GM12878 (cell line): ENCODE measurements around the gene BICRA.

Source experiments
- JUNB ChIP-seq: IDR thresholded peaks from 2 replicates; pipeline ENCODE4 v1.6.1; 2016; ENCODE audit warnings: antibody characterized with exemption, mild to moderate bottlenecking
- MYC ChIP-seq: IDR thresholded peaks from 2 replicates; pipeline ENCODE4 v1.6.1; 2011; ENCODE audit warnings: mild to moderate bottlenecking, low read length, moderate library complexity, inconsistent platforms; ENCODE audit not compliant: insufficient read depth, insufficient replicate concordance, insufficient read length, severe bottlenecking
- NR2C1 ChIP-seq: fragments of 450-650 bp; IDR thresholded peaks from 2 replicates; pipeline ENCODE4 v1.6.1; 2017; ENCODE audit warnings: antibody characterized with exemption, mild to moderate bottlenecking, moderate library complexity
- POLR2A ChIP-seq: IDR thresholded peaks from 2 replicates; pipeline ENCODE4 v1.6.1; 2011; ENCODE audit warnings: low read depth, mild to moderate bottlenecking, low read length
- RFX5 ChIP-seq: IDR thresholded peaks from 2 replicates; pipeline ENCODE4 v1.6.1; 2011; ENCODE audit warnings: low read depth, low read length, improper control_type of control experiment
- SMARCA5 ChIP-seq: fragments of 450-650 bp; IDR thresholded peaks from 2 replicates; pipeline ENCODE4 v1.6.1; 2017; ENCODE audit warnings: mild to moderate bottlenecking
- TF ChIP-seq, protein P1 (sequence below), 3 experiments: IDR thresholded peaks in 2 of 3; conservative IDR thresholded peaks in 1 of 3; 2 replicates each; pipeline ENCODE4 v1.5.1; 2011; ENCODE audit warnings: low read depth in 3 of 3, low read length in 3 of 3, mild to moderate bottlenecking in 3 of 3, control low read depth in 2 of 3, moderate library complexity in 2 of 3, inconsistent platforms in 1 of 3, mixed read lengths in 1 of 3; ENCODE audit not compliant: control insufficient read depth in 2 of 3, insufficient read depth in 1 of 3; ENCODE audit errors: extremely low read depth in 1 of 3
- TF ChIP-seq, protein P2 (sequence below): fragments of 150-350 bp; IDR thresholded peaks from 2 replicates; pipeline ENCODE4 v1.6.1; 2014; ENCODE audit warnings: mild to moderate bottlenecking, low read depth, low read length

DNA sequence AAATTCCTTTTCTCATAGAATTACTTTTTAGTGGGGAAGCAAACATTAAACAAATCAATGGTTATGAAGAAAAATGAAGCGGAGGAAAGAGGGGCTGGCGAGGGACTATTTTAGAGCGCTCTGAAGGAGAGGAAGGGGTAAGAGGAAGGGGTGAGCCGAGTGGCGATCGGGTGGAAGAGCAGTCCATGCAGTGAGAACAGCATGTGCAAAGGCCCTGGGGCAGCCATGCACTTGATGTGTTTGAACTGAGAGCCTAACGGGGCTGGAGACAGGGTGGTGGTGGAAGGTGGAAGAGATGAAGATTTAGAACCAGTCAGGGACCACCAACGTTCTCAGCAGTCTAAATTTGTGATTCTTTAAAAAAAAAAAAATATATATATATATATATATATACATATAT is 122.0 kb downstream of the BICRA start:
- TF ChIP-seq NR2C1 (no peak), RFX5 (no peak), JUNB (no peak), MYC (no peak), POLR2A (no peak), SMARCA5 (no peak)
- TF ChIP-seq, protein P1, sequence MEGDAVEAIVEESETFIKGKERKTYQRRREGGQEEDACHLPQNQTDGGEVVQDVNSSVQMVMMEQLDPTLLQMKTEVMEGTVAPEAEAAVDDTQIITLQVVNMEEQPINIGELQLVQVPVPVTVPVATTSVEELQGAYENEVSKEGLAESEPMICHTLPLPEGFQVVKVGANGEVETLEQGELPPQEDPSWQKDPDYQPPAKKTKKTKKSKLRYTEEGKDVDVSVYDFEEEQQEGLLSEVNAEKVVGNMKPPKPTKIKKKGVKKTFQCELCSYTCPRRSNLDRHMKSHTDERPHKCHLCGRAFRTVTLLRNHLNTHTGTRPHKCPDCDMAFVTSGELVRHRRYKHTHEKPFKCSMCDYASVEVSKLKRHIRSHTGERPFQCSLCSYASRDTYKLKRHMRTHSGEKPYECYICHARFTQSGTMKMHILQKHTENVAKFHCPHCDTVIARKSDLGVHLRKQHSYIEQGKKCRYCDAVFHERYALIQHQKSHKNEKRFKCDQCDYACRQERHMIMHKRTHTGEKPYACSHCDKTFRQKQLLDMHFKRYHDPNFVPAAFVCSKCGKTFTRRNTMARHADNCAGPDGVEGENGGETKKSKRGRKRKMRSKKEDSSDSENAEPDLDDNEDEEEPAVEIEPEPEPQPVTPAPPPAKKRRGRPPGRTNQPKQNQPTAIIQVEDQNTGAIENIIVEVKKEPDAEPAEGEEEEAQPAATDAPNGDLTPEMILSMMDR (IDR thresholded peaks at IDR 0.05 in 2 of 3, conservative IDR thresholded peaks at IDR 0.05 in 1 of 3; ENCODE audit: control insufficient read depth in 2 of 3, extremely low read depth in 1 of 3, insufficient read depth in 1 of 3, low read depth in 3 of 3, low read length in 3 of 3), result no peak
- TF ChIP-seq, protein P2, sequence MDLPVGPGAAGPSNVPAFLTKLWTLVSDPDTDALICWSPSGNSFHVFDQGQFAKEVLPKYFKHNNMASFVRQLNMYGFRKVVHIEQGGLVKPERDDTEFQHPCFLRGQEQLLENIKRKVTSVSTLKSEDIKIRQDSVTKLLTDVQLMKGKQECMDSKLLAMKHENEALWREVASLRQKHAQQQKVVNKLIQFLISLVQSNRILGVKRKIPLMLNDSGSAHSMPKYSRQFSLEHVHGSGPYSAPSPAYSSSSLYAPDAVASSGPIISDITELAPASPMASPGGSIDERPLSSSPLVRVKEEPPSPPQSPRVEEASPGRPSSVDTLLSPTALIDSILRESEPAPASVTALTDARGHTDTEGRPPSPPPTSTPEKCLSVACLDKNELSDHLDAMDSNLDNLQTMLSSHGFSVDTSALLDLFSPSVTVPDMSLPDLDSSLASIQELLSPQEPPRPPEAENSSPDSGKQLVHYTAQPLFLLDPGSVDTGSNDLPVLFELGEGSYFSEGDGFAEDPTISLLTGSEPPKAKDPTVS, result no peak
